HG03558 (cell line): ENCODE data around the gene ARF6.
"Not testable (repeated sequence)": the region's sequence is repeated elsewhere in the genome, so short reads cannot be mapped to it uniquely, and the experiment has no call there.

Source experiments
- ATAC-seq: cut with Tn5 transposase; IDR thresholded peaks from one replicate; pipeline ENCODE4 v1.9.1; 2021; ENCODE audit warnings: moderate number of reproducible peaks; ENCODE audit not compliant: unreplicated experiment; ENCODE audit errors: extremely low read depth

ARF6 gene

GRCh38 chr14:49936246-49936645 lies 43.4 kb downstream of the ARF6 start:
- not testable (repeated sequence) for ATAC-seq

DNA sequence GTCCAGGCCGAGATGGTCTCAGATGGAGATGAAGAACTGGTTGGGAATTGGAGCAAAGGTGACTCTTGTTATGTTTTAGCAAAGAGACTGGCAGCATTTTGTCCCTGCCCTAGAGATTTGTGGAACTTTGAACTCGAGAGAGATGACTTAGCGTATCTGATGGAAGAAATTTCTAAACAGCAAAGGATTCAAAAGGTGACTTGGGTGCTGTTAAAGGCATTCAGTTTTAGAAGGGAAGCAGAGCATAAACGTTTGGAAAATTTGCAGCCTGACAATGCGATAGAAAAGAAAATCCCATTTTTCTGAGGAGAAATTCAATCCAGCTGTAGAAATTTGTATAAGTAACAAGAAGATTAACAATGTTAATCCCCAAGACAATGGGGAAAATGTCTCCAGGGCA lies 44.0 kb downstream of the ARF6 start:
- not testable (repeated sequence) for ATAC-seq

DNA sequence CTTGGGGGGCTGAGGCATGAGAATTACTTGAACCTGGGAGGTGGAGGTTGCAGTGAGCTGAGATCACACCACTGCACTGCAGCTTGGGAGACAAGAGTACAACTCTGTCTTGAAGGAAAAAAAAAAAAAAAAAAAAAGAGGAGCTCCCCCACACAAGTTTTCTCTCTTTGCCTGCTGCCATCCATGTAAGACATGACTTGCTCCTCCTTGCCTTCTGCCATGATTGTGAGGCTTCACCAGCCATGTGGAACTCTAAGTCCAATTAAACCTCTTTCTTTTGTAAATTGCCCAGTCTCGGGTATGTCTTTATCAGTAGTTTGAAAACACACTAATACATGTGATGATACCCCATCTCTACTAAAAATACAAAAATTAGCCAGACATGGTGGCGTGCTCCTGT lies 46.3 kb downstream of the ARF6 start:
- ATAC-seq: not testable (repeated sequence)

GRCh38 chr14:49939884-49940510 lies 47.1 kb downstream of the ARF6 start:
- ATAC-seq: no peak

- no peak for ATAC-seq
Observed at GRCh38 chr14:49940808-49941421, 48.0 kb downstream of the ARF6 start.

GRCh38 chr14:49942090-49942489 lies 49.2 kb downstream of the ARF6 start:
- no peak for ATAC-seq

- no peak for ATAC-seq
Observed at GRCh38 chr14:49944501-49944900, 51.6 kb downstream of the ARF6 start.

GRCh38 chr14:49945448-49946319 lies 52.8 kb downstream of the ARF6 start:
- ATAC-seq: no peak
